MG63 (cell line): ENCODE data around the gene ARL8A. TPM values are rescaled to one million over a fixed set of nuclear protein-coding genes. Genes with fewer than 3 reads are reported as not detected.
A peak's percentile ranks its signal among the peaks of the same experiment; 100 is the strongest.
"Not testable (repeated sequence)": the region's sequence is repeated elsewhere in the genome, so short reads cannot be mapped to it uniquely, and the experiment has no call there.

Source experiments
- DNase-seq: peaks from one replicate; pipeline ENCODE4 v3.0.0-alpha.2; 2020
- H3K27me3 ChIP-seq: fragments of 250-450 bp; sonication (Bioruptor Pico); 2 replicates; pipeline ENCODE4 v1.5.1; 2020; ENCODE audit warnings: mild to moderate bottlenecking, moderate library complexity
- H3K36me3 ChIP-seq: fragments of 250-450 bp; sonication (Bioruptor Pico); 2 replicates; pipeline ENCODE4 v1.5.1; 2020; ENCODE audit warnings: mild to moderate bottlenecking, moderate library complexity
- H3K4me3 ChIP-seq: fragments of 250-450 bp; sonication (Bioruptor Pico); 2 replicates; pipeline ENCODE4 v1.5.1; 2020; ENCODE audit warnings: mild to moderate bottlenecking, moderate library complexity
- H3K9me3 ChIP-seq: fragments of 250-450 bp; sonication (Bioruptor Pico); 2 replicates; pipeline ENCODE4 v1.5.1; 2020; ENCODE audit warnings: mild to moderate bottlenecking, moderate library complexity
- total RNA-seq: library from RNA; depleted of rRNA; stranded (reverse); fragments of >200 nt; shearing (Covaris generic); gene quantifications from 2 replicates; pipeline ENCODE4 v1.2.3, GENCODE V29; 2014; ENCODE audit warnings: low replicate concordance

The ARL8A gene
- total RNA-seq, 1 experiment from 2014 or later, result 35.5 TPM

- H3K36me3 ChIP-seq, result no peaks in the 10 kb centered on the region
- no peaks in the 10 kb centered on the region for H3K9me3 ChIP-seq
- no peaks in the 10 kb centered on the region for H3K27me3 ChIP-seq
- DNase-seq, result no peak
- H3K4me3 ChIP-seq, result no peak overlapping the region
Observed at GRCh38 chr1:202151045-202151444, 6.5 kb upstream of the ARL8A start.

DNA sequence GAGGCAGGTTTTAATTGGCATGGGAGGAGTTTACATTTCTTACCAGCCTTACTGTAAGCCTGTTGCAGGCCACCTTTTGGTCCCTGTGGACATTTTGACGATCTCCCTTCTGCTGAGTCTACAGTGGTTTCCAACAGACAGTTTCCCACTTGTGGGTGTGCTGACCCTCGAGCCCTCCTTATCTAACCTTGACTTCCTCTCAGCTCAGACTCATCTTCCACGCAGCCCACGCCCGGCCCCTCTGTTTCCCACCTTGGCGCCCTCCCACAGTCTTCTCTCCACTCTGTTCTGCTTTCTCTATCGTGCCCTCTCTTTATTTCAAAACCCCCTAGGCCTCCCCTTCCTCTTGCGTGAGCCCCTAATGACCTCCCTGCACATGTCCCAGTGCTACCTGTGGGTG lies 6.1 kb upstream of the ARL8A start:
- Histone ChIP-seq H3K36me3 (no peaks in the 10 kb centered on the region), H3K4me3 (no peak overlapping the region), H3K27me3 (no peaks in the 10 kb centered on the region), H3K9me3 (no peaks in the 10 kb centered on the region)
- DNase-seq, result no peak

DNA sequence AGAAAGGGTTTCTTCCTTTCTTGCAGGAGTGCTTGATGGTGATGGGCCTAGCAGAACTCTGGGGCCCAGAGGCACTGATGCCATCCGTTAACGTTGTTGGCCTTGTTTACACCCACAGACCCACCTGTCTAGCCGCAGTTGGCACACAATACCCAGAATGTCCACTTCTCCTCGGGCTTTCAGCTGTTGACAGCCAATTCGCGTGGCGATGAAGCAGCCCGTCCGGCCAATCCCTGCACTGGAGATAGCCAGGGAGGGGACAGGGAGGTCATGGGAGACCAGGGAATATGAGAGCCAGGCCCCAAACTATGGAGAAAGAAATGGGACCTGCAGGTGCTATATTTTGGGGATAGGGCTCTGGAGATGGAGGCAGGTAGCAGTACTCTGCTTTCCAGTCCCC lies 5.7 kb upstream of the ARL8A start:
- no peaks in the 10 kb centered on the region for H3K9me3 ChIP-seq
- no peak for DNase-seq
- H3K27me3 ChIP-seq, result no peaks in the 10 kb centered on the region
- no peak overlapping the region for H3K4me3 ChIP-seq
- H3K36me3 ChIP-seq, result no peaks in the 10 kb centered on the region

- DNase-seq, result no peak
- H3K9me3 ChIP-seq, result no peaks in the 10 kb centered on the region
- H3K27me3 ChIP-seq, result no peaks in the 10 kb centered on the region
- no peaks in the 10 kb centered on the region for H3K36me3 ChIP-seq
- no peak overlapping the region for H3K4me3 ChIP-seq
Observed at GRCh38 chr1:202149566-202149965, 5.0 kb upstream of the ARL8A start.

DNA sequence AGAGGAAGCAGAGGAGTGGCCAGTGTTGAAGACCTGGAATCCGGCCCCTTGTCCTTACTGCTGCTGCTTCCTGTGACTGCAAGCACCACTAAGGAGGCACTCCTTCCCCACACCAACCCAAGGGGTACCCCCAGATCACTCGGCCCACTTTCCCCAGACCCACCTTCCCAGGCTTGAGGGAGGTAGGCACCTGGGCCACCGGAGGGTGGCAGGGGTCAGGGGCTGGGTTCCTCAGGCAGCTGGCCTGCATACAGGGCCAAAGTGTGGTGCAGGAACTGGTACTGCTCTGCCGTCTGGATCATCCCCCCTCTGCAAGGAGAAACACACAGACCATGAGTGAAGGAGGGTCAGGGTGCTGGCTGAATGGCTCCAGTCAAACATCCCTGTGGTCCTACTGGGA lies 3.9 kb upstream of the ARL8A start:
- no peak overlapping the region for H3K4me3 ChIP-seq
- H3K27me3 ChIP-seq, result no peaks in the 10 kb centered on the region
- H3K36me3 ChIP-seq, result no peaks in the 10 kb centered on the region
- no peaks in the 10 kb centered on the region for H3K9me3 ChIP-seq
- DNase-seq, result no peak

DNA sequence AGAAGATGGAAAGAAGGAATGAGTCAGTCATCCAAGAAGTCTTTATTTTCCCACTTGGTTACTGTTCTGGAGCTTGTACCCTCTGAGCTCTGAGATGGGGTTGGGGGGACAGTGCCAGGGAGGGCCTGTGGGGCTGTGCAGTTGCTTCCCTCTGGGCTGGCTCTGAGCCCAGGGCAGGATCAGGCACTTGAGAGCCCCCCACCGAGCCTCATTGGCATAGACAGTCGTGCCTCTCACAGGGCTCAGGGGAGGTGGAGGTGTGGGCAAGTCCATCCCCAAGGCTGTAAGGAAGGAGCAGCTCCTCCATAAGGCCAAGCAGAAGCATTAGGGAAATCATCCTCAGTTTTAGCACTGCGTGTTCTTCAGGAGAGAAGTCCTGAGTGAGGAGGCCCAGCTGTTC lies 2.5 kb upstream of the ARL8A start:
- no peak overlapping the region for H3K4me3 ChIP-seq
- no peak for DNase-seq
- H3K9me3 ChIP-seq, result no peaks in the 10 kb centered on the region
- peaks cover 3% of the 10 kb centered on the region for H3K36me3 ChIP-seq
- no peaks in the 10 kb centered on the region for H3K27me3 ChIP-seq

GRCh38 chr1:202146279-202146678 lies 1.7 kb upstream of the ARL8A start:
- DNase-seq, result no peak
- Histone ChIP-seq H3K4me3 (no peak overlapping the region), H3K27me3 (no peaks in the 10 kb centered on the region), H3K9me3 (no peaks in the 10 kb centered on the region), H3K36me3 (peaks cover 6% of the 10 kb centered on the region)

DNA sequence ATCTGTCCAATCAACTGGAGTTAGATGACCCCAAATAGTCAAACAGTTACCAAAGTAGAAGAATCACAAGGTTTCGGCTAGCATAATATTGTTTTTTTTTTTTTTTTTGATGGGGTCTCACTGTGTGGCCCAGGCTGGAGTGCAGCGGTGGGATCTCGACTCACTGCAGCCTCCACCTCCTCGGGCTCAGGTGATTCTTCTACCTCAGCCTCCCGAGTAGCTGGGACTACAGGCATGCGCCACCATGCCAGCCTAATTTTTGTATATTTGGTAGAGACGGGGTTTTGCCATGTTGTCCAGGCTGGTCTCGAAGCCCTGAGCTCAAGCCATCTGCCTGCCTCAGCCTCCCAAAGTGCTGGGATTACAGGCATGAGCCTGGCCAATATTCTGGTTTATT lies 1.2 kb upstream of the ARL8A start:
- H3K9me3 ChIP-seq, DNase-seq, H3K27me3 ChIP-seq: not testable (repeated sequence)
- Histone ChIP-seq H3K36me3 (peaks cover 11% of the 10 kb centered on the region), H3K4me3 (peak overlapping the region; percentile 93; the same call in 1 of the 2 replicates)

DNA sequence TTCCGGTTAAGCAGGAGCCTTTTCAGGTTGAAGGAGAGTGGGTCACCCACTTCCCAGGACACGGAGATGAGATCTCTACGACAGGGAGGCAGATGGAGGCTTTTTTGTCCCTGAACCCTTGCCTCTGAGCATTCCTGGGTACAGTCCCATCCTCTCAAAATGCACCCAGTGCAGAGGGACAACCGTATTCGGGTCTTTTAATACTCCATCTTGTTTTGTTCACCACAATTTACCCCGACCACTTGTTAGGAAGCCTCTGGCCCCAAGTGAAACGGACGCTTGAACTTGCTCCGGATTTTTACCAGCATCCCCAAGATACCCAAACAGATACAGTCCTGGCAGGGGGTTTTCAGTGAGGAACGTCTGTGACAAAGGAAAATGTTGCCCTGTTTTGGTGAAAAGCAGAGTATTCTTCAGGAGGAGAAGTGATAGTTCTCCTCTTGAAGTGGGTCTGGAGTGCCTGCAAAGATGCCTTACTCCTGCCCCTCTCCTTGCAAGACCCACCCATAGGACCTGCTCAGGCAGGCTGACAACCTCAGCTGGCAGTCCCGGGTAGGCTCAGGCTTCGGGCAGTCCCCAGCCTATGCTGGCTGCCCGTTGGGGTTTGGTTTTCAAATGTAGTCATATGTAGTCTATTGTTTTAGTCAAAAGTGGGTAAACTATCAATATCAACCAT lies 669 bp upstream of the ARL8A start:
- H3K36me3 ChIP-seq, result peaks cover 11% of the 10 kb centered on the region
- H3K4me3 ChIP-seq, result peak overlapping the region; percentile 93
- H3K27me3 ChIP-seq, result no peaks in the 10 kb centered on the region
- DNase-seq, result no peak
- H3K9me3 ChIP-seq, result no peaks in the 10 kb centered on the region

DNA sequence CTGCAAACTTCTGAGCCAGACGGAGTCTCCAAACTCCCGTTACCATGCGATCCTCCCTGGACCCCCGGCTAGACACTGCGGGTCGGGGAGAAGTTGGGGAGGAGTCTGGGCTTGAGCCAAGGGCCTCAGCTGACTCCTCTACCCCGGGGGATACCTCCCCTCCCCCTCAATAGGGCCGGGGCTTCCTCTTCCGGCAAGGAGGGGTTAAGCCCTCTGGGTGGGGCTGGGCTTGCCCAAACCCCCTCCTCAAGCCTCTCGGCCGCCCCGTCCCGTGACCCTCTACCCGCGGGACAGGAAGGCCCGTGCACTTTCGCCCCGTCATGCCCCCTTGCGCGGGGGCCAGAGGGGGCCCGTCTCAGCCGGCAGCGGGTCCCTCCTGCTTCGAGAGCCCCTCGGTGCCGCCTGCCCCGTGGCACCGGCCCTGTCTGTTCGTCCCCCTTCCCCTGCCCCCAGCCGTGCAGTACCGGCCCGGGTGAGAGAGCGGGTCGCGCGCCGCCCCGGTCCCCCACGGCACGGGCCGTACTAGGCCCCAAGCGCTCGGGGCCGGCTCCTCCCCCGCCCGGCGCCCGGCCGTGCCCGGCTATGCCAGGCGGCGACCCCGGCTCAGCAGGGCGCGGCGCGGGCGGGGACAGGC lies 652 bp downstream of the ARL8A start:
- Histone ChIP-seq H3K36me3 (peaks cover 18% of the 10 kb centered on the region), H3K4me3 (peak overlapping the region; percentile 93), H3K27me3 (no peaks in the 10 kb centered on the region), H3K9me3 (no peaks in the 10 kb centered on the region)
- peak; percentile 41 for DNase-seq

DNA sequence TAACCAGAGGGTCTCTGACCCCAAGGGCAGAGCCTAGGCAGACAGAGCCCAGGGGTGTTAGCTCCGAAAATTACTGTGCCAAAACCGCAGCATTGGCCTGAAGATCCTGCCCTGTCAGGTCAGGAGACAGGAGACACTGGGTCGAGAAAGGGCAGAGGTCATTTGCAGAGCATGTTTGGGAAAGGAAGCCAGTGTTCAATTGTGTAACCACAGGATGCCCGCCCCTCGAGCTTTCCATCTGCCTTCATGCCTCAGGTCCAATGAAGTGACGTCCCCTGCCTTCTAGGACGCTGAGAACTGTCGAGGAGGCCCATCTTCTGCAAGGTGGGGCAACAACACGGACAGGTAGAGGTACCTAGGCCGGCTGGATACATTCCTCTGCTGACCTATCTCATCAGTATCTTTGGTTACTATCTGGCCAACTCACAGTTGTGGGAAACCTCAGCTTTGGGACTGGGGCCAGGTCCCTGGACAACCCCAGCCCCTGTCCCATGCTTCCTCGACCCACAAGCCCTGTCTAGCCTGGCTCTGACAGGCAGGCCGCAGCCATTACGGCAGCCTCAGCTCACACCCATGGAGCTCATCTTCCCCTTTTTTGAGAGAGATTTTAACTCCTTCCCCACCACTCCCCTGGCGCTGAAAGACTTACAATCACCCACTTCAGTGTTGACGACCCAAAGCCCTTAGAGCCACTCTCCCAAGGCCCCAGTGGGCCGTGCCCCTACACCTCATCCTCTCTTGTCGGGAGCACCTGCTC lies 1.3 kb downstream of the ARL8A start:
- Histone ChIP-seq H3K27me3 (no peaks in the 10 kb centered on the region), H3K9me3 (no peaks in the 10 kb centered on the region), H3K4me3 (peak overlapping the region; percentile 93), H3K36me3 (peaks cover 18% of the 10 kb centered on the region)
- no peak for DNase-seq

DNA sequence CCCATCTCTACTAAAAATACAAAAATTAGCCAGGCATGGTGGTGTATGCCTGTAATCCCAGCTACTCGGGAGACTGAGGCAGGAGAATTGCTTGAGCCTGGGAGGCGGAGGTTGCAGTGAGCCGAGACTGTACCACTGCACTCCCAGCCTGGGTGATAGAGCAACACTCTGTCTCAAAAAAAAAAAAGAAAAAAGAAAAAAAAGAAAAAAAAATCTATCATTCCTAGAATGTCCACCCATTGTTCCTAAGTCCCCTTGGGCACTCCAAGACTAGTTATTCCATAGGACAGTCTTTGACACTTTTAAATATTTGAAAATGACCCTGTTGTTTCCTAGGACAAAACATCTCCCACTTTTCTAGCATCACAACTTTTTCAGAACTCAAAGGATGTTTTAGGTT lies 3.1 kb downstream of the ARL8A start:
- H3K9me3 ChIP-seq, H3K4me3 ChIP-seq, H3K27me3 ChIP-seq, DNase-seq: not testable (repeated sequence)
- H3K36me3 ChIP-seq, result peaks cover 28% of the 10 kb centered on the region

DNA sequence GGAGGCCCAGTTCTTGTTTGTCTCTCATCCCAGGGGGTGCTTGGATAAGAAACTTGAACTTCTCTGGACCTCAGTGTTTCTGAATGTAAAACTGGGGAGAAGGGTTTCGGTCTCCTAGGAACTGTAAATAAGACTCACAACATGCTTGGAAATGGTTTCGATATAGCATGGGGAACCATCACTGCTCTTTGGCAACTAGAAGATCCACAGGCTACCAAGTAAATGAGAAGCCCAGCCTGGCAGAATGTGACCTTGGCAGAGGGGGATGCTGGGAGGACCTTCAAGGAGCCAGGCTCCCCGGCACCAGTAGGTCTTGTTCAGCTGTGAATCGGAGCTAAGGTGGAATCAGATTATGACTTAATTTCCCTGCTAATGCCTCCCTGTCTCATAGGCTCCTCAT lies 3.7 kb downstream of the ARL8A start:
- no peaks in the 10 kb centered on the region for H3K9me3 ChIP-seq
- no peak for DNase-seq
- no peak overlapping the region for H3K4me3 ChIP-seq
- H3K27me3 ChIP-seq, result no peaks in the 10 kb centered on the region
- peaks cover 29% of the 10 kb centered on the region for H3K36me3 ChIP-seq

- no peaks in the 10 kb centered on the region for H3K9me3 ChIP-seq
- H3K4me3 ChIP-seq, result no peak overlapping the region
- no peaks in the 10 kb centered on the region for H3K27me3 ChIP-seq
- H3K36me3 ChIP-seq, result peaks cover 43% of the 10 kb centered on the region
- no peak for DNase-seq
Observed at GRCh38 chr1:202135221-202135721, 9.3 kb downstream of the ARL8A start.

DNA sequence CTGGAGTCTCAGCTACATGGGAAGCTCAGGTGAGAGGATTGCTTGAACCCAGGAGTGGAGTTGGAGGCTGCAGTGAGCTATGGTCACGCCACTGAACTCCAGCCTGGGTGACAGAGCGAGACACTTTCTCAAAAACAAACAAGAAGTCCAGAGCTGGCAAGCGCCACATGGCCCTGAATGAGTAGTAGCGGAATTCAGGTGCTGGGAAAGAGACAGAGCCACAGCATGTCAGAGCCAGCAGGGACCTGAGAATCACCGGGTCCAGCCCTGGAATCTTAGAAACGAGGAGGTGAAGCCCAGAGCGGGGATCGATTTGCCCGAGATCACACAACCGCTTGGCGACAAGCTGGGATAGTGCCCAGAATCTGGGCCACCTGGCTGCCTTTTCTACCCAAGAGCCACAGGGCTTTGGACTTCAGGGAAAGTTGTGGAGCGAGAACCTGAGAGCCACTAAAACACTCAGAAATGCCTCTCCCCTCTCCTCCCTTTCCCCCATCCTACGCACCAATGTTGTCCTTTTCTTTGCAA lies 9.8 kb downstream of the ARL8A start:
- no peaks in the 10 kb centered on the region for H3K9me3 ChIP-seq

GRCh38 chr1:202133989-202134388 lies 10.5 kb downstream of the ARL8A start:
- Histone ChIP-seq H3K4me3 (no peak overlapping the region), H3K9me3 (no peaks in the 10 kb centered on the region), H3K36me3 (peaks cover 38% of the 10 kb centered on the region), H3K27me3 (no peaks in the 10 kb centered on the region)
- no peak for DNase-seq

More for the DNA sequence above, 9.8 kb downstream of the ARL8A start:
- Histone ChIP-seq H3K4me3 (no peak overlapping the region), H3K27me3 (no peaks in the 10 kb centered on the region), H3K36me3 (peaks cover 41% of the 10 kb centered on the region)
- DNase-seq, result no peak

GRCh38 chr1:202133496-202133895 lies 11.0 kb downstream of the ARL8A start:
- no peaks in the 10 kb centered on the region for H3K27me3 ChIP-seq
- peaks cover 37% of the 10 kb centered on the region for H3K36me3 ChIP-seq
- DNase-seq, result no peak
- H3K9me3 ChIP-seq, result no peaks in the 10 kb centered on the region
- H3K4me3 ChIP-seq, result no peak overlapping the region
